Fibroblast of pulmonary artery (primary cell): ENCODE measurements around the gene KCNQ1.

Source experiments
- DNase-seq: peaks from one replicate; pipeline ENCODE4 v3.0.0-alpha.2; 2010; ENCODE audit warnings: low read depth
- H3K4me3 ChIP-seq: replicated peaks from 2 replicates; pipeline ENCODE4 v1.5.1; 2011; ENCODE audit warnings: low read depth, mild to moderate bottlenecking, control low read depth, low read length, moderate library complexity
- CTCF ChIP-seq: IDR thresholded peaks from 2 replicates; pipeline ENCODE4 v1.5.1; 2011; ENCODE audit warnings: mild to moderate bottlenecking, control low read depth, low read length, inconsistent platforms; ENCODE audit errors: missing control alignments

The KCNQ1 gene

GRCh38 chr11:2595204-2595603 lies 150.4 kb downstream of the KCNQ1 start:
- TF ChIP-seq CTCF, result no peak
- DNase-seq, result no peak
- no peak overlapping the region for H3K4me3 ChIP-seq

- no peak overlapping the region for H3K4me3 ChIP-seq
- no peak for TF ChIP-seq CTCF
- no peak for DNase-seq
Measured at GRCh38 chr11:2599561-2600189, 154.9 kb downstream of the KCNQ1 start.

GRCh38 chr11:2609345-2609744 lies 164.5 kb downstream of the KCNQ1 start:
- H3K4me3 ChIP-seq, result no peak overlapping the region
- DNase-seq, result no peak
- TF ChIP-seq CTCF, result no peak

GRCh38 chr11:2612884-2613571 lies 168.2 kb downstream of the KCNQ1 start:
- no peak for TF ChIP-seq CTCF
- no peak for DNase-seq
- no peak overlapping the region for H3K4me3 ChIP-seq

GRCh38 chr11:2621894-2622293 lies 177.1 kb downstream of the KCNQ1 start:
- TF ChIP-seq CTCF, result no peak
- no peak for DNase-seq
- no peak overlapping the region for H3K4me3 ChIP-seq

GRCh38 chr11:2625183-2625582 lies 180.4 kb downstream of the KCNQ1 start:
- TF ChIP-seq CTCF, result no peak
- H3K4me3 ChIP-seq, result no peak overlapping the region
- DNase-seq, result no peak

GRCh38 chr11:2630679-2631078 lies 185.9 kb downstream of the KCNQ1 start:
- no peak for DNase-seq
- no peak overlapping the region for H3K4me3 ChIP-seq
- TF ChIP-seq CTCF, result no peak
